Renal pelvis (tissue), 3 donors: ENCODE measurements around the gene SLC2A4RG. TPM values are rescaled to one million over a fixed set of nuclear protein-coding genes. Genes with fewer than 3 reads are reported as not detected.

Experiments
- polyA plus RNA-seq, 3 donors: library from polyadenylated mRNA; unstranded; fragments of 120-200 nt; gene quantifications; one replicate each; pipeline ENCODE4 v1.2.1, GENCODE V29; 2013; ENCODE audit not compliant: insufficient read length in 3 of 3

SLC2A4RG gene
- polyA plus RNA-seq, 3 donors: 107 to 147 (median 140) TPM

Other genes with a start within 250 kb of the SLC2A4RG start
- gene EEF1A2, start 240.7 kb upstream of the SLC2A4RG start, polyA plus RNA-seq: 1 to 10 TPM in 2 of 3 donors, under 1 TPM in 1; 0.96 to 2.4 (median 1.2) TPM
- gene PPDPF, start 219.0 kb upstream of the SLC2A4RG start, polyA plus RNA-seq: 100 to 1,000 TPM; 285 to 420 (median 332) TPM
- gene PTK6, start 202.4 kb upstream of the SLC2A4RG start, polyA plus RNA-seq: 1 to 10 TPM in 2 of 3 donors, under 1 TPM in 1; 0.80 to 1.7 (median 1.2) TPM
- gene SRMS, start 192.0 kb upstream of the SLC2A4RG start, polyA plus RNA-seq: under 1 TPM; 0.19 to 0.26 (median 0.26) TPM
- 1 to 10 TPM in 2 of 3 donors, under 1 TPM in 1; 0.83 to 1.9 (median 1.3) TPM for gene FNDC11, start 185.6 kb upstream of the SLC2A4RG start, polyA plus RNA-seq
- 10 to 100 TPM; 12.4 to 16.8 (median 12.9) TPM for gene HELZ2, start 165.5 kb upstream of the SLC2A4RG start, polyA plus RNA-seq
- 10 to 100 TPM; 12.4 to 14.2 (median 12.8) TPM for gene GMEB2, start 112.7 kb upstream of the SLC2A4RG start, polyA plus RNA-seq
- gene STMN3, start 86.4 kb upstream of the SLC2A4RG start, polyA plus RNA-seq: 10 to 100 TPM; 28.6 to 38.0 (median 32.7) TPM
- gene RTEL1, start 81.5 kb upstream of the SLC2A4RG start, polyA plus RNA-seq: 10 to 100 TPM; 17.6 to 23.8 (median 19.1) TPM
- 1 to 10 TPM; 2.8 to 2.9 (median 2.8) TPM for gene TNFRSF6B, start 43.1 kb upstream of the SLC2A4RG start, polyA plus RNA-seq
- 10 to 100 TPM; 33.8 to 39.7 (median 37.2) TPM for gene ARFRP1, start 31.8 kb upstream of the SLC2A4RG start, polyA plus RNA-seq
- gene ZGPAT, start 31.7 kb upstream of the SLC2A4RG start, polyA plus RNA-seq: 10 to 100 TPM; 24.2 to 28.9 (median 24.8) TPM
- gene LIME1, start 3.1 kb upstream of the SLC2A4RG start, polyA plus RNA-seq: 10 to 100 TPM; 11.8 to 13.4 (median 12.4) TPM
- 10 to 100 TPM; 16.8 to 23.5 (median 19.5) TPM for gene ZBTB46, start 91.5 kb downstream of the SLC2A4RG start, polyA plus RNA-seq
- not detected for gene ABHD16B, start 121.7 kb downstream of the SLC2A4RG start, polyA plus RNA-seq
- 100 to 1,000 TPM in 1 of 3 donors, 10 to 100 TPM in 2; 85.7 to 102 (median 94.7) TPM for gene TPD52L2, start 125.5 kb downstream of the SLC2A4RG start, polyA plus RNA-seq
- 10 to 100 TPM; 30.3 to 35.8 (median 34.7) TPM for gene DNAJC5, start 155.3 kb downstream of the SLC2A4RG start, polyA plus RNA-seq
- gene UCKL1, start 216.6 kb downstream of the SLC2A4RG start, polyA plus RNA-seq: 10 to 100 TPM; 54.0 to 66.1 (median 64.6) TPM
- gene ZNF512B, start 230.2 kb downstream of the SLC2A4RG start, polyA plus RNA-seq: 10 to 100 TPM; 30.5 to 35.0 (median 32.6) TPM
- 10 to 100 TPM; 10.0 to 12.0 (median 11.1) TPM for gene SAMD10, start 239.9 kb downstream of the SLC2A4RG start, polyA plus RNA-seq
- 10 to 100 TPM; 87.4 to 97.2 (median 92.1) TPM for gene PRPF6, start 241.4 kb downstream of the SLC2A4RG start, polyA plus RNA-seq